ENCODE data around the gene CFAP47.

- TF ChIP-seq CREB5 (CRISPR knock-in tag; IDR thresholded peaks at IDR 0.05; ENCODE audit: low read depth) = no peak
- TF ChIP-seq CSRNP3 (CRISPR knock-in tag; IDR thresholded peaks at IDR 0.05) = no peak
- no peak for TF ChIP-seq POU6F1 (CRISPR knock-in tag; IDR thresholded peaks at IDR 0.05; ENCODE audit: borderline replicate concordance, low read depth)
- no peak for TF ChIP-seq ZFP30 (CRISPR knock-in tag; IDR thresholded peaks at IDR 0.05)
- TF ChIP-seq PATZ1 (CRISPR knock-in tag; IDR thresholded peaks at IDR 0.05; ENCODE audit: borderline replicate concordance) = no peak
- TF ChIP-seq ESRRG (CRISPR knock-in tag; IDR thresholded peaks at IDR 0.05) = no peak
- TF ChIP-seq ZNF70 (CRISPR knock-in tag; IDR thresholded peaks at IDR 0.05) = no peak
- TF ChIP-seq RARB (CRISPR knock-in tag; IDR thresholded peaks at IDR 0.05) = no peak
- TF ChIP-seq ZFP3 (CRISPR knock-in tag; IDR thresholded peaks at IDR 0.05) = no peak
- no peak for TF ChIP-seq TCF4 (CRISPR knock-in tag; IDR thresholded peaks at IDR 0.05; ENCODE audit: borderline replicate concordance)
Measured at GRCh38 chrX:35919536-35920309, at the start of gene CFAP47.

All from SK-N-SH treated with all-trans-retinoic acid at 6 μM for 48 hours (cell line).